Parathyroid adenoma (tissue), 2 donors: Measurements from ENCODE around the gene FBXO40.

Source experiments
- H2AFZ ChIP-seq: fragments of 300-600 bp; sonication (generic); one replicate; pipeline ENCODE4 v1.7.0; 2017; ENCODE audit warnings: antibody characterized with exemption, mild to moderate bottlenecking
- H3K27ac ChIP-seq: fragments of 300-600 bp; sonication (generic); one replicate; pipeline ENCODE4 v1.7.0; 2017
- H3K27me3 ChIP-seq: fragments of 300-600 bp; sonication (generic); one replicate; pipeline ENCODE4 v1.7.0; 2017; ENCODE audit warnings: low read length; ENCODE audit not compliant: control insufficient read depth, insufficient read depth
- H3K36me3 ChIP-seq: fragments of 300-600 bp; sonication (generic); one replicate; pipeline ENCODE4 v1.7.0; 2017; ENCODE audit warnings: low read length; ENCODE audit not compliant: control insufficient read depth, insufficient read depth
- H3K4me1 ChIP-seq: fragments of 300-600 bp; sonication (generic); one replicate; pipeline ENCODE4 v1.7.0; 2017; ENCODE audit warnings: control low read depth
- H3K4me2 ChIP-seq: fragments of 300-600 bp; sonication (generic); one replicate; pipeline ENCODE4 v1.7.0; 2017; ENCODE audit warnings: low read length
- H3K4me3 ChIP-seq: fragments of 300-600 bp; sonication (generic); one replicate; pipeline ENCODE4 v1.7.0; 2017; ENCODE audit warnings: low read depth, low read length
- H3K79me2 ChIP-seq: fragments of 300-600 bp; sonication (generic); one replicate; pipeline ENCODE4 v1.7.0; 2017; ENCODE audit warnings: control low read depth
- H3K9ac ChIP-seq: fragments of 300-600 bp; sonication (generic); one replicate; pipeline ENCODE4 v1.7.0; 2017; ENCODE audit warnings: mild to moderate bottlenecking
- H3K9me3 ChIP-seq: fragments of 300-600 bp; sonication (generic); one replicate; pipeline ENCODE4 v1.7.0; 2017; ENCODE audit warnings: low read length; ENCODE audit not compliant: control insufficient read depth
- CTCF ChIP-seq: fragments of 300-600 bp; sonication (generic); IDR thresholded peaks from one replicate; pipeline ENCODE4 v1.7.0; 2017; ENCODE audit warnings: antibody characterized with exemption, mild to moderate bottlenecking
- donor health status: primary hyperparathyroidism.

Gene FBXO40

DNA sequence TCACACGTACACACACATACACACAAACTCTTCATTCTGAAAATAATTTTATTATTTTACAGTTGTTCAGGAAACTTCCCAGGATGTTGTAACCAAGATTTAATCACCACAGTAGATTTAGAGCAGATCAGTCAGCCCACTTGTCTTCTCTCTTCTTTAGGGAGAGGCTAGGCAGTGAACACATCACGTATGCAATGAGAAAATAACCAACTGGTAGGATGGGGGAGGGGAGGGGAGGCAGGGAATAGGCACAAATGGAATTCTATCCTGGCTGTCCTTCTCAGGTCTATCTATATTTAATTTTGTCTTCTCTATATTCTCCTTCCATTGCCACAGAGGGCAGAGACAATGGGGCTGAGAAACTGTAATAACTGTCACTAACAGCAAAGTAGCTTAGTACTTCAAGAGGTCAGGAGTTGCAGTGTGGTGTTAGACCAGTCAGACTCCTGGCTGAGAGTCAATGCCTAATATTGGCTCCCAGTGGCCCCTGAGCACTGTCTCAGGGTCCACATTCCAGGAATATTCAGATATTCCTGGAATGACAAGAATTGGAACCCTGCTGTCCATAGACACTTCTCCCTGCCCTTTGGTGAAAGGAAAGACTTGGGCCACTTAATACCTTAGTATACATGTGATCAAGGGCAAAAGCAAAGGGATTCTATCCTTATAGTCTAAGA is 70.1 kb downstream of the FBXO40 start:
- Histone ChIP-seq H3K9me3 (no peaks in the 10 kb centered on the region), H3K36me3 (no peaks in the 10 kb centered on the region), H3K27me3 (no peaks in the 10 kb centered on the region), H3K4me3 (no peak overlapping the region), H2AFZ (no peak overlapping the region), H3K4me2 (no peak overlapping the region), H3K79me2 (no peaks in the 10 kb centered on the region), H3K27ac (no peak overlapping the region), H3K9ac (no peak overlapping the region), H3K4me1 (no peaks in the 10 kb centered on the region)
- no peak for TF ChIP-seq CTCF

DNA sequence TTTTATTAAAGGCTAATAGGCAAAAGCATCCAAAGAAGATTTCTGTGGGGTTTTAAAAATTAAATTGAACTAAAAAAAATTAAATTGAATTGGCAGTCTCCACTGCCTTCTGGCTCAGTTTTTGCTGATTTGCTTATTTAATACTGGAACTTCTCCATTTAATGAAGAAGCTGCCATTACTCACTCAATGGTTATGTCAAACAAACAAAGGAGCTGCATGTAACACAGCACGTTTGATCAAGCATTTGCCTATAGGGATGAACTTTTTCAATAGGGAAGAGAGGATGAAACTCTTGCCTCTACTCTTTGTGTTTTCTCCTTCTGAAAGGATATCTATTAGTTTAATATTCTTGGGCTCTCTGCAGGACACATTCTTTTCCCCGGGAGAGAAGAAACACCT is 72.3 kb downstream of the FBXO40 start:
- H3K27me3 ChIP-seq = no peaks in the 10 kb centered on the region
- H3K4me2 ChIP-seq = no peak overlapping the region
- H3K4me3 ChIP-seq = no peak overlapping the region
- H3K79me2 ChIP-seq = no peaks in the 10 kb centered on the region
- H3K27ac ChIP-seq = no peak overlapping the region
- H3K9ac ChIP-seq = no peak overlapping the region
- no peaks in the 10 kb centered on the region for H3K9me3 ChIP-seq
- no peak for TF ChIP-seq CTCF
- H2AFZ ChIP-seq = no peak overlapping the region
- H3K36me3 ChIP-seq = no peaks in the 10 kb centered on the region
- no peaks in the 10 kb centered on the region for H3K4me1 ChIP-seq

DNA sequence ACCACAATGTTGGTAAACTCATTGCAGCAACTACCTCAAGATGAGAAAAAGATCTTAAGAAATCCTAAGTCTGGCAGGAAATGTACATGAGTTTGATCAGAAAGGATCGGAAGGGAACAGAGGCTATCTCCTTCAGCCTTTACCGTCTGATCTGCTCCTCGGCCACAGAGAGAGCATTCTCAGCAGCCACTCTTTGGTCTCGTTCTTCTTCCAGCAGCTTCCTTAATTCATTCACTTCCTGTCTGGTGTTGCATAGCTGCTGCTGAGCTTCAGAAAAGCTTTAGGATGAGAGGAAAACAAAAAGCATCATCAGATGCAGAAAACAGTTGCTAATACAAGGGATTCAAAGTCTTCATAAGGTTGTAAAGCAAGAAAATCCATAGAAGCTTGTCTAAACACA is 74.2 kb downstream of the FBXO40 start:
- H3K9ac ChIP-seq = no peak overlapping the region
- no peaks in the 10 kb centered on the region for H3K27me3 ChIP-seq
- no peaks in the 10 kb centered on the region for H3K4me1 ChIP-seq
- H2AFZ ChIP-seq = no peak overlapping the region
- H3K79me2 ChIP-seq = no peaks in the 10 kb centered on the region
- no peak overlapping the region for H3K4me2 ChIP-seq
- no peak for TF ChIP-seq CTCF
- no peaks in the 10 kb centered on the region for H3K9me3 ChIP-seq
- H3K4me3 ChIP-seq = no peak overlapping the region
- H3K36me3 ChIP-seq = no peaks in the 10 kb centered on the region
- H3K27ac ChIP-seq = no peak overlapping the region

- Histone ChIP-seq H3K9ac (no peak overlapping the region), H3K4me1 (no peaks in the 10 kb centered on the region), H3K4me3 (no peak overlapping the region), H3K27ac (no peak overlapping the region), H3K36me3 (no peaks in the 10 kb centered on the region), H3K79me2 (no peaks in the 10 kb centered on the region), H3K27me3 (no peaks in the 10 kb centered on the region), H2AFZ (no peak overlapping the region), H3K4me2 (no peak overlapping the region), H3K9me3 (no peaks in the 10 kb centered on the region)
- TF ChIP-seq CTCF = no peak
Measured at GRCh38 chr3:121670676-121671075, 77.5 kb downstream of the FBXO40 start.

DNA sequence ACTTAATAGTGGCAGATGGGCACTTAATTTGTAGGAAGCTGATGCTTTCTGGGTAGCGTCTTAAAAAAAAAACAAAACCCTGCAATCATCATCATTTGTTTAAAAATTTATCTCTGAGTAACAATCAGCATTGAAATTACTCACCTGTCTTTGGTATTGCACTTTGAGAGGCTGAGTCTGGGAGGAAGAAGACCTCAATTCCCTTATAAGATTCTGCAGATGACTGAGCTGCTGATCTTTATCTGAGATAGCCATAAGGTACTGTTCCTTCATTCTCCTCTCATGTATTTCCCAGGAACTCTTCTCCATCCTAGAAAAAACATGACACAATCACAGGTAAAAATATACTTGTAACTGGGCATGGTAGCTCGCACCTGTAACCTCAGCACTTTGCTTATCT is 84.0 kb downstream of the FBXO40 start:
- no peaks in the 10 kb centered on the region for H3K36me3 ChIP-seq
- H3K4me1 ChIP-seq = no peaks in the 10 kb centered on the region
- no peaks in the 10 kb centered on the region for H3K27me3 ChIP-seq
- no peak overlapping the region for H3K27ac ChIP-seq
- H3K4me3 ChIP-seq = no peak overlapping the region
- H3K9ac ChIP-seq = no peak overlapping the region
- no peaks in the 10 kb centered on the region for H3K79me2 ChIP-seq
- H3K4me2 ChIP-seq = no peak overlapping the region
- no peak for TF ChIP-seq CTCF
- H2AFZ ChIP-seq = no peak overlapping the region
- no peaks in the 10 kb centered on the region for H3K9me3 ChIP-seq
